GM12878 (cell line): ENCODE results near the gene DDX10. TPM values are rescaled to one million over a fixed set of nuclear protein-coding genes. Genes with fewer than 3 reads are reported as not detected.

Source experiments
- ATAC-seq: fragments of 200-7000 bp; cut with Tn5 transposase; 3 replicates; pipeline ENCODE4 v1.9.1; 2020; ENCODE audit warnings: mild to moderate bottlenecking, moderate library complexity
- BruUV-seq: library from RNA; stranded (reverse); fragments of 400-500 nt; replicated peaks from 2 replicates; lab custom pipeline; 2021; lab: Mats Ljungman, UMichigan
- CTCF ChIA-PET: fragments of 300-600 bp; sonication (Branson Sonifier 250); formaldehyde crosslinking; extraction: SDS; loops from one replicate; lab custom pipeline; 2021; ENCODE audit warnings: inconsistent platforms; lab: Yijun Ruan, JAX
- POLR2A ChIA-PET: fragments of 350-600 bp; formaldehyde crosslinking; extraction: SDS; loops from one replicate; lab custom pipeline; 2021; ENCODE audit warnings: inconsistent platforms; lab: Charles Lee
- RAD21 ChIA-PET: fragments of 300-600 bp; sonication (Branson Sonifier 250); formaldehyde crosslinking; loops from one replicate; lab custom pipeline; 2023; ENCODE audit warnings: antibody characterized with exemption; ENCODE audit not compliant: unreplicated experiment; lab: Charles Lee
- SMC1A ChIA-PET: fragments of 300-600 bp; sonication (Branson Sonifier 250); formaldehyde crosslinking; loops from one replicate; lab custom pipeline; 2023; ENCODE audit not compliant: unreplicated experiment, uncharacterized antibody; lab: Charles Lee
- DNase-seq: peaks from one replicate; pipeline ENCODE4 v3.0.0-alpha.2; 2011; ENCODE audit warnings: low read depth, low spot score
- FAIRE-seq: peaks from 3 replicates; lab custom pipeline; 2011; peaks lifted over from hg19 to GRCh38; lab: Jason Lieb, UNC
- H2AFZ ChIP-seq: 2 replicates; pipeline ENCODE4 v1.6.0; 2011; ENCODE audit warnings: low read depth, low read length, control low read depth; ENCODE audit not compliant: control insufficient read depth
- H3K27ac ChIP-seq: 2 replicates; pipeline ENCODE4 v1.5.1; 2011; ENCODE audit warnings: control low read depth; ENCODE audit not compliant: control insufficient read depth, insufficient read depth
- H3K27me3 ChIP-seq, 2 experiments: replicated peaks in 1 of 2; 2 replicates each; pipeline versions ENCODE4 v1.6.0 to v1.6.1; 2011; ENCODE audit warnings: low read length in 1 of 2; ENCODE audit not compliant: control insufficient read depth in 2 of 2, insufficient read depth in 2 of 2
- H3K36me3 ChIP-seq, 2 experiments: 2 replicates each; pipeline ENCODE4 v1.5.1; 2011; ENCODE audit warnings: low read length in 1 of 2; ENCODE audit not compliant: control insufficient read depth in 2 of 2, insufficient read depth in 2 of 2
- H3K4me1 ChIP-seq: 2 replicates; pipeline ENCODE4 v1.6.1; 2011; ENCODE audit warnings: mild to moderate bottlenecking, low read length, moderate library complexity, mixed read lengths; ENCODE audit not compliant: control insufficient read depth, insufficient read depth
- H3K4me2 ChIP-seq: 2 replicates; pipeline ENCODE4 v1.6.0; 2011; ENCODE audit warnings: control low read depth; ENCODE audit not compliant: control insufficient read depth, insufficient read depth
- H3K4me3 ChIP-seq: fragments of 200-600 bp; sonication (generic); 2 replicates; pipeline ENCODE4 v1.5.1; 2016
- H3K79me2 ChIP-seq: 2 replicates; pipeline ENCODE4 v1.6.0; 2011; ENCODE audit warnings: low read length; ENCODE audit not compliant: control insufficient read depth, insufficient read depth
- H3K9ac ChIP-seq: 2 replicates; pipeline ENCODE4 v1.8.0; 2011; ENCODE audit warnings: low read length, control low read depth, mixed read lengths; ENCODE audit not compliant: control insufficient read depth, insufficient read depth
- H3K9me3 ChIP-seq: replicated peaks from 3 replicates; pipeline ENCODE4 v1.5.1; 2011; ENCODE audit warnings: mild to moderate bottlenecking, low read length; ENCODE audit not compliant: control insufficient read depth, insufficient read depth
- H4K20me1 ChIP-seq: 2 replicates; pipeline ENCODE4 v1.6.0; 2011; ENCODE audit not compliant: control insufficient read depth, insufficient read depth
- RAD21 ChIP-seq: IDR thresholded peaks from 2 replicates; pipeline ENCODE4 v1.6.1; 2011; ENCODE audit warnings: mild to moderate bottlenecking, low read depth, low read length, moderate library complexity; ENCODE audit not compliant: insufficient read depth
- SMAD1 ChIP-seq: fragments of 450-650 bp; IDR thresholded peaks from 2 replicates; pipeline ENCODE4 v1.6.1; 2018; ENCODE audit warnings: mild to moderate bottlenecking, low read depth; ENCODE audit not compliant: partially characterized antibody
- ZNF24 ChIP-seq: fragments of 450-650 bp; IDR thresholded peaks from 2 replicates; pipeline ENCODE4 v1.6.1; 2017; ENCODE audit warnings: antibody characterized with exemption, mild to moderate bottlenecking
- WGBS: methylation state at CpG from one replicate; pipeline ENCODE4 v1.1.6; 2016; ENCODE audit warnings: low lambda C conversion rate; ENCODE audit not compliant: insufficient replicate concordance, insufficient coverage; ENCODE audit errors: missing lambda C conversion rate; 5-methylcytosine and 5-hydroxymethylcytosine counted together
- in situ Hi-C: fragments of 300-500 bp; cut with MboI; formaldehyde crosslinking; loops from 9 replicates; pipeline ENCODE4 v1.14.3; 2018; ENCODE audit warnings: mixed read lengths
- intact Hi-C: fragments of 100-400 bp; cut with micrococcal nuclease; formaldehyde crosslinking; loops from one replicate; pipeline ENCODE4 v1.14.2; 2022; ENCODE audit not compliant: unreplicated experiment
- polyA plus RNA-seq, 11 experiments: library from polyadenylated mRNA; depleted of rRNA in 4 of 11; unstranded in 6 of 11; stranded (reverse) in 5 of 11; fragments of >200 nt; fragmentation: Nextera tagmentation in 4 of 11; fragmentation: Illumina TruSeq in 1 of 11; extraction: Ambion mirVana in 4 of 11; extraction: Trizol in 1 of 11; gene quantifications; 1 replicate in 1 of 11; 2 replicates in 10 of 11; pipeline versions ENCODE4 v1.2.1 to v1.2.3, GENCODE V29; 2011 to 2016; ENCODE audit warnings: inconsistent platforms in 2 of 11, missing spikeins in 2 of 11, low read depth in 1 of 11
- total RNA-seq, 4 experiments: library from RNA; depleted of rRNA in 3 of 4; stranded (reverse); fragments of >200 nt in 3 of 4; fragmentation: Illumina TruSeq in 1 of 4; extraction: Trizol in 1 of 4; gene quantifications; 2 replicates each; pipeline versions ENCODE4 v1.2.1 to v1.2.3, GENCODE V29; 2013 to 2021
- TF ChIP-seq, protein P1 (sequence below), 3 experiments: IDR thresholded peaks in 2 of 3; conservative IDR thresholded peaks in 1 of 3; 2 replicates each; pipeline ENCODE4 v1.5.1; 2011; ENCODE audit warnings: low read depth in 3 of 3, low read length in 3 of 3, mild to moderate bottlenecking in 3 of 3, control low read depth in 2 of 3, moderate library complexity in 2 of 3, inconsistent platforms in 1 of 3, mixed read lengths in 1 of 3; ENCODE audit not compliant: control insufficient read depth in 2 of 3, insufficient read depth in 1 of 3; ENCODE audit errors: extremely low read depth in 1 of 3
- TF ChIP-seq, protein P2 (sequence below): IDR thresholded peaks from 2 replicates; pipeline ENCODE4 v1.6.1; 2011; ENCODE audit warnings: mild to moderate bottlenecking, low read depth, low read length, moderate library complexity; ENCODE audit not compliant: insufficient replicate concordance

Gene DDX10
- total and polyA plus RNA-seq, 10 of the 15 experiments (the other 5 are each of a cell fraction or from before 2014, with no cell fraction given), result 20.9 to 51.5 (median 31.9) TPM

DNA sequence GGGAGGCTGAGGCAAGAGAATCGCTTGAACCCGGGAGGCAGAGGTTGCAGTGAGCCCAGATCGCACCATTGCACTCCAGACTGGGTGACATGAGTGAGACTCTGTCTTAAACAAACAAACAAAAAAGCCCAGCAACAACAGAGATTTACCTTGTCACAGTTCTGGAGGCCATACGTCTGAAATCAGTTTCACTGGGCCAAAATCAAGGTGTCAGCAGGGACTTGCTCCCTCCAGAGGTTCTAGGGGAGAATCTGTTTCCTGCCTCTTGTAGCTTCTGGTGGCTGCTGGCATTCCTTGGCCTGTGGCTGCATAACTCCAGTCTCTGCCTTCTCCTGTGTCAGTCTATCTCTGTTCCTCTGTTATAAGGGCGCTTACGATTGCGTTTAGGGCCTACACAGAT is 1.5 kb downstream of the DDX10 start:
- ChIA-PET RAD21 (interaction anchor here (0.7 to 2.7 kb wide), 5 partner anchors 9 to 657 kb away, joined by 3 to 13 read pairs (median 6); no protein-coding TSS in a partner anchor), CTCF (interaction anchor here (0.7 to 4.4 kb wide), 9 partner anchors 10 to 548 kb away, joined by 3 to 30 read pairs (median 7); no protein-coding TSS in a partner anchor), SMC1A (interaction anchor here (0.6 to 5.5 kb wide), 13 partner anchors 9 to 548 kb away, joined by 3 to 53 read pairs (median 4); no protein-coding TSS in a partner anchor), POLR2A (interaction anchor here (0.5 to 1.8 kb wide), 4 partner anchors 9 to 543 kb away, joined by 3 to 7 read pairs (median 5); no protein-coding TSS in a partner anchor)
- H3K4me1 ChIP-seq, result peaks cover 30% of the 10 kb centered on the region
- WGBS, result 69% methylated on average over 7 of the region's 7 CpGs
- H3K27me3 ChIP-seq, result no peaks in the 10 kb centered on the region
- in situ Hi-C loops, result no loop called here
- peaks cover 62% of the 10 kb centered on the region for H3K79me2 ChIP-seq
- no peaks in the 10 kb centered on the region; the same call in 2 of the 3 replicates for H3K9me3 ChIP-seq
- H4K20me1 ChIP-seq, result no peaks in the 10 kb centered on the region
- H3K36me3 ChIP-seq, result 0 out of 4 replicates have a peak, but pooled peaks cover 0 to 3% of the 10 kb centered on the region in 2 experiments
- BruUV-seq, result no TSS peak
- no peak for DNase-seq
- TF ChIP-seq SMAD1, result no peak
- TF ChIP-seq, protein P1, sequence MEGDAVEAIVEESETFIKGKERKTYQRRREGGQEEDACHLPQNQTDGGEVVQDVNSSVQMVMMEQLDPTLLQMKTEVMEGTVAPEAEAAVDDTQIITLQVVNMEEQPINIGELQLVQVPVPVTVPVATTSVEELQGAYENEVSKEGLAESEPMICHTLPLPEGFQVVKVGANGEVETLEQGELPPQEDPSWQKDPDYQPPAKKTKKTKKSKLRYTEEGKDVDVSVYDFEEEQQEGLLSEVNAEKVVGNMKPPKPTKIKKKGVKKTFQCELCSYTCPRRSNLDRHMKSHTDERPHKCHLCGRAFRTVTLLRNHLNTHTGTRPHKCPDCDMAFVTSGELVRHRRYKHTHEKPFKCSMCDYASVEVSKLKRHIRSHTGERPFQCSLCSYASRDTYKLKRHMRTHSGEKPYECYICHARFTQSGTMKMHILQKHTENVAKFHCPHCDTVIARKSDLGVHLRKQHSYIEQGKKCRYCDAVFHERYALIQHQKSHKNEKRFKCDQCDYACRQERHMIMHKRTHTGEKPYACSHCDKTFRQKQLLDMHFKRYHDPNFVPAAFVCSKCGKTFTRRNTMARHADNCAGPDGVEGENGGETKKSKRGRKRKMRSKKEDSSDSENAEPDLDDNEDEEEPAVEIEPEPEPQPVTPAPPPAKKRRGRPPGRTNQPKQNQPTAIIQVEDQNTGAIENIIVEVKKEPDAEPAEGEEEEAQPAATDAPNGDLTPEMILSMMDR (IDR thresholded peaks at IDR 0.05 in 2 of 3, conservative IDR thresholded peaks at IDR 0.05 in 1 of 3; ENCODE audit: control insufficient read depth in 2 of 3, extremely low read depth in 1 of 3, insufficient read depth in 1 of 3, low read depth in 3 of 3, low read length in 3 of 3), result peak in 2 of 3 experiments; percentile 16 to 29; a peak in 2 of 6 replicates
- TF ChIP-seq, protein P2, sequence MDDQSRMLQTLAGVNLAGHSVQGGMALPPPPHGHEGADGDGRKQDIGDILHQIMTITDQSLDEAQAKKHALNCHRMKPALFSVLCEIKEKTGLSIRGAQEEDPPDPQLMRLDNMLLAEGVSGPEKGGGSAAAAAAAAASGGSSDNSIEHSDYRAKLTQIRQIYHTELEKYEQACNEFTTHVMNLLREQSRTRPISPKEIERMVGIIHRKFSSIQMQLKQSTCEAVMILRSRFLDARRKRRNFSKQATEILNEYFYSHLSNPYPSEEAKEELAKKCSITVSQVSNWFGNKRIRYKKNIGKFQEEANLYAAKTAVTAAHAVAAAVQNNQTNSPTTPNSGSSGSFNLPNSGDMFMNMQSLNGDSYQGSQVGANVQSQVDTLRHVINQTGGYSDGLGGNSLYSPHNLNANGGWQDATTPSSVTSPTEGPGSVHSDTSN, result no peak
- TF ChIP-seq RAD21, result 0 out of 2 replicates have a peak, but pooled peaks have one; percentile 15
- no peak for TF ChIP-seq ZNF24
- intact Hi-C loops, result loop anchor here (5.0 to 10.0 kb wide), 2 partner anchors 61 to 652 kb away; no protein-coding TSS in a partner anchor
- no peak for ATAC-seq
- peak overlapping the region; percentile 94 for H3K4me3 ChIP-seq
- H3K27ac ChIP-seq, result peak overlapping the region; percentile 65; the same call in 1 of the 2 replicates
- peak overlapping the region; percentile 98 for H3K4me2 ChIP-seq
- no peak for FAIRE-seq
- no peak overlapping the region for H2AFZ ChIP-seq
- H3K9ac ChIP-seq, result peak overlapping the region; percentile 69
